Lung (tissue), 12 donors: ENCODE results near the gene NAP1L1. TPM values are rescaled to one million over a fixed set of nuclear protein-coding genes. Genes with fewer than 3 reads are reported as not detected.

Experiments used
- ATAC-seq: fragments of 200-7000 bp; cut with Tn5 transposase; one replicate; pipeline ENCODE4 v1.9.1; 2020; ENCODE audit warnings: moderate number of reproducible peaks; ENCODE audit not compliant: insufficient read depth, low FRiP score
- DNase-seq, 3 donors: peaks; one replicate each; pipeline ENCODE4 v3.0.0-alpha.2; 2013 to 2017
- H3K27ac ChIP-seq, 2 donors: one replicate each; pipeline ENCODE4 v1.5.1; 2013; ENCODE audit warnings: mild to moderate bottlenecking in 2 of 2, moderate library complexity in 2 of 2, control low read depth in 1 of 2, inconsistent platforms in 1 of 2, low read depth in 1 of 2, low read length in 1 of 2
- H3K27me3 ChIP-seq, 3 donors: one replicate each; pipeline ENCODE4 v1.5.1; 2013; ENCODE audit warnings: low read length in 2 of 3; ENCODE audit not compliant: control insufficient read depth in 3 of 3, insufficient read depth in 3 of 3
- H3K36me3 ChIP-seq, 4 donors: one replicate each; pipeline ENCODE4 v1.5.1; 2013; ENCODE audit warnings: low read length in 4 of 4, mild to moderate bottlenecking in 1 of 4, moderate library complexity in 1 of 4; ENCODE audit not compliant: control insufficient read depth in 4 of 4, insufficient read depth in 4 of 4
- H3K4me1 ChIP-seq, 5 donors: one replicate each; pipeline ENCODE4 v1.5.1; 2013; ENCODE audit warnings: low read length in 5 of 5, mild to moderate bottlenecking in 2 of 5, moderate library complexity in 1 of 5; ENCODE audit not compliant: control insufficient read depth in 5 of 5, insufficient read depth in 5 of 5
- H3K4me3 ChIP-seq: one replicate; pipeline ENCODE4 v1.5.1; 2013; ENCODE audit warnings: mild to moderate bottlenecking, control low read depth, moderate library complexity
- H3K9ac ChIP-seq, 2 donors: one replicate each; pipeline ENCODE4 v1.5.1; 2013; ENCODE audit warnings: low read length in 2 of 2, control low read depth in 1 of 2; ENCODE audit not compliant: insufficient read depth in 1 of 2
- H3K9me3 ChIP-seq, 4 donors: one replicate each; pipeline ENCODE4 v1.5.1; 2013; ENCODE audit warnings: low read length in 3 of 4, mild to moderate bottlenecking in 1 of 4, moderate library complexity in 1 of 4; ENCODE audit not compliant: control insufficient read depth in 4 of 4, insufficient read depth in 3 of 4
- WGBS, 2 donors: extraction: QIAGEN DNeasy Blood & Tissue Kit; methylation state at CpG; one replicate each; pipeline ENCODE4 v1.1.7; 2013; 5-methylcytosine and 5-hydroxymethylcytosine counted together
- polyA plus RNA-seq, 2 donors: library from polyadenylated mRNA; stranded (reverse); fragments of 200-250 nt; gene quantifications; one replicate each; pipeline ENCODE4 v1.2.1, GENCODE V29; 2013
- total RNA-seq, 2 donors: library from RNA; depleted of rRNA in 1 of 2; stranded (reverse); fragments of >200 nt in 1 of 2; gene quantifications; one replicate each; pipeline ENCODE4 v1.2.1, GENCODE V29; 2014 to 2021
- TF ChIP-seq, protein P1 (sequence below): IDR thresholded peaks from 2 replicates; pipeline ENCODE4 v1.5.1; 2012; ENCODE audit warnings: mild to moderate bottlenecking; ENCODE audit errors: control extremely low read depth, extremely low read depth
- donor health status: control.
- donor health status: control.
- donor health status: Bipolar disorder and iron deficiency.
- donor health status: healthy.
- donor health status: DM: yes; HTN: yes; CAD: no.

NAP1L1 gene
- total and polyA plus RNA-seq, 4 donors: 268 to 515 (median 322) TPM

DNA sequence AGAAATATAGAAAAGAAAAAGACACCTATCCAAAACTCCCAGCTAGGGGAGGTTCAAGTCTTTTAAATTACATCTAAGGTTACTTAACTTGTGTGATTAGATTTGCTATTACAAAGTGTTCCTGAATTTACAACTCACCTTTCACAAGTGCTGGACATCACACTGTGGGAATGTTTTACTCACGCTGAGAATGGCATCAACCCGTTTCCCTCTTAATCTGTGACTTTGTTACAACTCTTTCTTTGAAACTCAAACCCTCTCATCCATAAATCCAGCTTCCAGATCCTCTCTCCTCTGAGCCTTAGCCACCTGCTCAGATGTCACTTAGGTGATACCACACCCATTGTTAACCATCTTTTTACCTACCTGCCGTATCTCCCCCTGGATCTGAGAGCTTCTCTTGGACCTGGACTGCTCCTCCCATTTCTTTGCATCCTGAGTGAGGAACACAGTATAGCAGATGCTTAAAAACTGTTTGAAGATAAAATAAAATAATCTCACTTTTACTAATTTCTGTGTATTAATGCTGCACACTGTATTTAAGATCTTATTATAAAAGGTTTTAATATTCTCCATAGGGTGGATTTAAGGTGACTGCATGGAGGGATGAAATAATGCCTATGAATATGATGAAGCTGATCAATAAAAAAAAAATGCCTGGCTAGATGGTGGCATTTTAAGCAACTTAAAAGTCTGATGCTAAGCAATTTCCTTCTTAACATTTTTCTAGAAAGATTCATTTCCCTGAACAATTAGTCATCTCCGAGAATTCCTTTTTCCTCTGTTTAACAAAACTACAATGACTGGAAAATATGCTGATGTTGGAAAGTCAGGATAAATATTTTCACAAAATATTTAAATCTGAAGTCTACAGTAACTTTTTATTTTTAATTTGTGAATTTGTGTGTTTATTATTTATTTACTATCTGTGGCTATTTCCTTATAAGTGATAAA, 39.1 kb upstream of the NAP1L1 start:
- ATAC-seq (no peak), DNase-seq (no peak)
- TF ChIP-seq, protein P1, sequence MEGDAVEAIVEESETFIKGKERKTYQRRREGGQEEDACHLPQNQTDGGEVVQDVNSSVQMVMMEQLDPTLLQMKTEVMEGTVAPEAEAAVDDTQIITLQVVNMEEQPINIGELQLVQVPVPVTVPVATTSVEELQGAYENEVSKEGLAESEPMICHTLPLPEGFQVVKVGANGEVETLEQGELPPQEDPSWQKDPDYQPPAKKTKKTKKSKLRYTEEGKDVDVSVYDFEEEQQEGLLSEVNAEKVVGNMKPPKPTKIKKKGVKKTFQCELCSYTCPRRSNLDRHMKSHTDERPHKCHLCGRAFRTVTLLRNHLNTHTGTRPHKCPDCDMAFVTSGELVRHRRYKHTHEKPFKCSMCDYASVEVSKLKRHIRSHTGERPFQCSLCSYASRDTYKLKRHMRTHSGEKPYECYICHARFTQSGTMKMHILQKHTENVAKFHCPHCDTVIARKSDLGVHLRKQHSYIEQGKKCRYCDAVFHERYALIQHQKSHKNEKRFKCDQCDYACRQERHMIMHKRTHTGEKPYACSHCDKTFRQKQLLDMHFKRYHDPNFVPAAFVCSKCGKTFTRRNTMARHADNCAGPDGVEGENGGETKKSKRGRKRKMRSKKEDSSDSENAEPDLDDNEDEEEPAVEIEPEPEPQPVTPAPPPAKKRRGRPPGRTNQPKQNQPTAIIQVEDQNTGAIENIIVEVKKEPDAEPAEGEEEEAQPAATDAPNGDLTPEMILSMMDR: no peak
- Histone ChIP-seq H3K36me3 (no peaks in the 10 kb centered on the region), H3K27me3 (no peaks in the 10 kb centered on the region), H3K4me3 (no peak overlapping the region), H3K9me3 (peaks cover 0 to 3% (median 0%) of the 10 kb centered on the region in 4 donors), H3K27ac (no peak overlapping the region), H3K4me1 (no peaks in the 10 kb centered on the region), H3K9ac (no peak overlapping the region)
- WGBS, 2 donors: 61 to 80% methylated on average over 4 of the region's 4 CpGs

DNA sequence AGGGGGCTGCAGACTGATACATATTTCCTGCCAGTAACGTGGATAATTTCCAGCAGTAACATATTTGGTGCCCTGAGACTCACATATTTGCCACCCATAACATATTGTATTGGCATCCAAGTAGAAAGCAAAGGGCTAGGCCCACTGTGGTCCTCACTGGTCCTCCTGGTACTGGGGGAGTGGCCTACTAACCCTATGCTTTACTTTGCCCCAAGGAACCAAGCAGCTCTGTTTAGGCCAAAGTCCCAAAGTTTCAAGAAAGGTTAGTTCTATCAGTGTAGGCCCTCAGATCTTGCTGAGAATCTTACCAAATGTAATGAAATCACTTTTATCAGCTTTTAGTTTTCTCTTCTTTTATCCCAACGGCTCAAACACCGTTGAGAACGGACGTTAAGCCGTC, 35.4 kb upstream of the NAP1L1 start:
- no peak for ATAC-seq
- 87 to 94% methylated on average over 6 of the region's 6 CpGs for WGBS, 2 donors
- no peak overlapping the region for H3K4me3 ChIP-seq
- peaks cover 0 to 1% (median 0%) of the 10 kb centered on the region in 5 donors for H3K4me1 ChIP-seq
- no peak for DNase-seq
- no peaks in the 10 kb centered on the region for H3K36me3 ChIP-seq
- H3K27me3 ChIP-seq: no peaks in the 10 kb centered on the region
- TF ChIP-seq, protein P1: no peak
- peaks cover 0 to 5% (median 0%) of the 10 kb centered on the region in 4 donors for H3K9me3 ChIP-seq
- no peak overlapping the region for H3K27ac ChIP-seq
- H3K9ac ChIP-seq: no peak overlapping the region

DNA sequence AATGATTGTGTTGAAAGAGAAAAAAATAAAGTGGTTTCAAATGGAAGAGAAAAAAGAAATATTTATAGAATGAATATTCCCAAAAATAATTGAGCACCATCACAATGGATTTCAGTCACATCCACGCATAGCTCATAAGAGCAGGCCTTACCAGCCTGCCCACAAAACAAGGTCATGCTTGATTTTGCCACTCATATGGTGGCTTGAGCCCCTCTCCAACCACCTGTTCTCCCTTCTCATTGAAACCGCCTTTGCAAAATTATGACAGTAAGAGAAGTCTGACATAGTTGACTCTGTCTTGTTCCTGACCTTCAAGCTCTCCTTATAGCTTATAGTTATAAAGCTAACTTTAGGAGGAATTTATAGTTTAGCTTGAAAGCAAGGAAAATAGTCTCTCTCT, 33.3 kb upstream of the NAP1L1 start:
- ATAC-seq (no peak), DNase-seq (no peak)
- H3K27ac ChIP-seq: no peak overlapping the region
- H3K36me3 ChIP-seq: no peaks in the 10 kb centered on the region
- H3K9ac ChIP-seq: no peak overlapping the region
- WGBS, 2 donors: 96 to 97% methylated on average over 2 of the region's 2 CpGs
- TF ChIP-seq, protein P1: no peak
- H3K4me3 ChIP-seq: no peak overlapping the region
- peaks cover 0 to 1% (median 0%) of the 10 kb centered on the region in 5 donors for H3K4me1 ChIP-seq
- peaks cover 0 to 5% (median 0%) of the 10 kb centered on the region in 4 donors for H3K9me3 ChIP-seq
- H3K27me3 ChIP-seq: no peaks in the 10 kb centered on the region
